Upper lobe of left lung (tissue), 4 donors: Measurements from ENCODE around the gene VGF.

ENCODE experiments used
- POLR2A ChIP-seq, 4 donors: fragments of 450-650 bp; IDR thresholded peaks; one replicate each; pipeline ENCODE4 v1.5.1; 2016 to 2017; ENCODE audit warnings: antibody characterized with exemption in 4 of 4, mild to moderate bottlenecking in 2 of 4
- POLR2AphosphoS5 ChIP-seq, 2 donors: sonication (generic); formaldehyde crosslinking; IDR thresholded peaks; one replicate each; pipeline ENCODE4 v1.5.1; 2017; ENCODE audit warnings: antibody characterized with exemption in 2 of 2

GRCh38 chr7:101185258-101185839, 20.0 kb upstream of the VGF start:
- TF ChIP-seq POLR2AphosphoS5 (IDR thresholded peaks at IDR 0.05) (no peak), POLR2A (IDR thresholded peaks at IDR 0.05) (no peak)
